AG04450 (cell line): ENCODE measurements around the gene OGG1. TPM values are rescaled to one million over a fixed set of nuclear protein-coding genes. Genes with fewer than 3 reads are reported as not detected.

ENCODE experiments used
- CTCF ChIA-PET: fragments of 300-600, 350-600 bp; formaldehyde crosslinking; extraction: SDS; loops from one replicate; lab custom pipeline; 2022; ENCODE audit warnings: antibody characterized with exemption, inconsistent platforms; lab: Charles Lee
- POLR2A ChIA-PET: fragments of 350-600 bp; formaldehyde crosslinking; extraction: SDS; loops from one replicate; lab custom pipeline; 2021; ENCODE audit warnings: antibody characterized with exemption, inconsistent platforms; lab: Yijun Ruan, JAX
- DNase-seq: peaks from one replicate; pipeline ENCODE4 v3.0.0-alpha.2; 2011; ENCODE audit warnings: low read depth, low spot score
- H3K27ac ChIP-seq: one replicate; pipeline ENCODE4 v1.5.1; 2012; ENCODE audit warnings: low read depth, low read length, control low read depth
- H3K27me3 ChIP-seq: one replicate; pipeline ENCODE4 v1.6.0; 2012; ENCODE audit warnings: low read length; ENCODE audit not compliant: control insufficient read depth, insufficient read depth
- H3K4me3 ChIP-seq: 2 replicates; pipeline ENCODE4 v1.5.1; 2011; ENCODE audit warnings: mild to moderate bottlenecking, low read depth, low read length, control low read depth
- H3K9me3 ChIP-seq: 2 replicates; pipeline ENCODE4 v1.5.1; 2012; ENCODE audit warnings: low read length; ENCODE audit not compliant: control insufficient read depth, insufficient read depth
- CTCF ChIP-seq: IDR thresholded peaks from 2 replicates; pipeline ENCODE4 v1.5.1; 2011; ENCODE audit warnings: low read depth, low read length, control low read depth, inconsistent platforms
- polyA plus RNA-seq: library from polyadenylated mRNA; depleted of rRNA; stranded (reverse); fragments of >200 nt; gene quantifications from 2 replicates; pipeline ENCODE4 v1.2.3, GENCODE V29; 2011

Gene OGG1
- polyA plus RNA-seq, 1 experiment = 23.5 TPM

DNA sequence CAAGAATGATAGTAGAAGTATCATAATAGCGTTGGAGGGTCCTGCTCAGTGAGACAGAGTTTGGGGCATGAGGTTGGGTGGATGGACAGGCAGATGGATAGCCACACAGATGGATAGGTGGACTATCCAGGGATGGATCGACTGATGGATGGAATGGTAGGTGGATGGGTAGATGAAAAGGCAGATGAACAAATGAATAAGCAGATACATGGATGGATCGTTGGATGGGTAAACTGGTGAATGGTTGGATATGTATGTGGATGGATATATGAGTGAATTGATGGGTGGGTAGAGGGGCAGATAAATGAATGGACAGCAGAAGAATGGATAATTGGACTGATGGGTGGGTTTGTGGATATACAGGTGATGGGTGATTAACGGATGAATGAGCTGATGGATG is 36.6 kb upstream of the OGG1 start:
- DNase-seq = no peak
- H3K27ac ChIP-seq = no peak overlapping the region
- CTCF ChIA-PET = no interaction called here
- peaks cover 21% of the 10 kb centered on the region for H3K27me3 ChIP-seq
- no peak overlapping the region for H3K4me3 ChIP-seq
- POLR2A ChIA-PET = interaction anchor here (0.9 kb wide), 1 partner anchor 8 kb away, joined by 3 read pairs; no protein-coding TSS in a partner anchor
- TF ChIP-seq CTCF = no peak
- no peaks in the 10 kb centered on the region for H3K9me3 ChIP-seq

DNA sequence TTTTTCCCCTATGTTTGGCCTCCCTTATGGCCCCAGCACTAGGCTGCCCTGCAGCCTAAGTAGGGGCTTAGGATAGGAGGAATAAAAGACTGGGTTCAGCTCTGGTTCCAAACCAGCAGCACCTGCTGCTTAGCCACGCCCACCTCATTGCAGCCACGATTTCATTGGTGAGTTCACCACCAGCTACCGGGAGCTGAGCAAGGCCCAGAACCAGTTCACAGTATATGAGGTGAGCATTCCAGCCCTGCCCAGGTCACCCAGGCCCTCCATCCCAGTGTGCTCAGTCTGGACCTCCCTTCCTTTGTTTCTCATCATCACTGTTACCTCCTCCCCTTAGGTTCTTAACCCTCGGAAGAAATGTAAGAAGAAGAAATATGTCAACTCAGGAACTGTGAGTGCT is 34.6 kb upstream of the OGG1 start:
- H3K9me3 ChIP-seq = no peaks in the 10 kb centered on the region
- peaks cover 25% of the 10 kb centered on the region for H3K27me3 ChIP-seq
- TF ChIP-seq CTCF = no peak
- no peak overlapping the region for H3K4me3 ChIP-seq
- no peak overlapping the region for H3K27ac ChIP-seq
- POLR2A ChIA-PET = no interaction called here
- CTCF ChIA-PET = interaction anchor here (1.0 to 1.9 kb wide), 8 partner anchors 9 to 231 kb away, joined by 3 to 10 read pairs (median 4); no protein-coding TSS in a partner anchor
- no peak for DNase-seq

DNA sequence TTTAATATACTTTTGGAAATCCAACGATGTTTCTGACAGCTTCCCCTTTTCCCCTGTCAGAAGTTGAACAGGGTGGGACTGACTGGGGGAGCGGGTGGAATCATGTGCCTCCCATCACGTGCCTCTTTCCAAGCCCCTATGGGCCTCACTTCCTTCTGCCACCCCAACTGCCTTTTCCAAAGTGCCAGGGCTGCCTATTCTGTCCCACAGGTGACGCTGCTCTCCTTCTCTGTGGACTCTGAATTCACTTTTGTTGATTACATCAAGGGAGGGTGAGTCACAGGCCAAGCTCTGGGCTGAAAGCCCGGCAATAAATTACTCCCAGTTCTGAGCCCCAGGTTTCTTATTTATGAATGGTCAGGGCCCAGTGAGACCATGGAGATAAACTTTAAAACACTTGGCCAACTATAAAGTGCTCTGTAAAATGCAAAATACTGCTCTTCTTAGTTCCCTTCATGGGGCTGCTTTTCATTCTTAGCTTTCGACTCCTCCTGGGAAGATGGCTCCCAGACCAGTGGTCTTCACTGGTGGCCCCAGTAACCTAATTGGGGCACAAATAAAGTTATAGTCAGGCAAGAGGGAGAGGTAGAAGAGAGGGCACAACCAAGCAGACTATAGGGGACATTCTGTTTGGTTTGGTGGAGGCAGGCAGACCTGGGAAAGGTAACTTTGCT is 33.9 kb upstream of the OGG1 start:
- H3K27me3 ChIP-seq = peaks cover 22% of the 10 kb centered on the region
- peak; percentile 65 for DNase-seq
- H3K4me3 ChIP-seq = no peak overlapping the region
- TF ChIP-seq CTCF = peak; percentile 98
- no peak overlapping the region for H3K27ac ChIP-seq
- no peaks in the 10 kb centered on the region for H3K9me3 ChIP-seq
- ChIA-PET POLR2A (interaction anchor here (1.2 kb wide), 1 partner anchor 34 kb away, joined by 4 read pairs; the partner anchor contains the start of gene OGG1), CTCF (interaction anchor here (0.6 to 1.9 kb wide), 12 partner anchors 8 to 230 kb away, joined by 3 to 10 read pairs (median 3); no protein-coding TSS in a partner anchor)

DNA sequence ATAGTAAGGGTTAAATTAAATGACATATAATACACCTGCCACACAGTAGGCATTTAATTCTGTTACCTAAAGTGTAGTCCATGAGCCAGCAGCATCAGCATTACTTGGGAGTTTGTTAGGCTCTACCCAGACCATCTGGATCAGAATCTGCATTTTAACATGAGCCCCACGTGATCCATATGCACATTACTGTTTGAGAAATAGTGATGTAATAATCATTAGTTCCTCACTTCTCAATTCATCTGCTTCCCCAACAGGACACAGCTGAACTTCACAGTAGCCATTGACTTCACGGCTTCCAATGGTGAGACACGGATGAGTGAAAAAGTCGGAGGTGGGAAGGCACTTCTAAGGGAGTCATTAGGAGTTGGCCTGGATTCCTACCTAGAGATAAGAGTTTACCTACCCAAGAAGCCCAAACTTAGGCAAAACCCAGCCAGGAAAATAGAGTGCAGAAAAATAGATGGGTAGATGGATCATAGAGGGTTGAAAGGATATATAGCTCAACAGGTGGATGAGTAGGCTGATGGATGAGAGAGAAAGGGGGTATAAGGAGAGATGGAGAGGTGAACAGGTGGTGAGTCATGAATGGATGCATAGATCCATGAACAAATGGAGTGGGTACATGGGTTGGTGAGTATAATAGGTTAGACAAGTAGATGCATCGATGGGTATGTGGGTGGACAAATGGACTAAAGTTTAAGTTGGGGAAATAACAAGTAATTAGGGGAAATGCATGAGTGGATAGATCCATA is 32.8 kb upstream of the OGG1 start:
- no peak overlapping the region for H3K27ac ChIP-seq
- TF ChIP-seq CTCF = no peak
- CTCF ChIA-PET = interaction anchor here (1.0 kb wide), 1 partner anchor 11 kb away, joined by 3 read pairs; no protein-coding TSS in a partner anchor
- no peak overlapping the region for H3K4me3 ChIP-seq
- POLR2A ChIA-PET = no interaction called here
- no peak for DNase-seq
- H3K9me3 ChIP-seq = no peaks in the 10 kb centered on the region
- peaks cover 20% of the 10 kb centered on the region for H3K27me3 ChIP-seq

DNA sequence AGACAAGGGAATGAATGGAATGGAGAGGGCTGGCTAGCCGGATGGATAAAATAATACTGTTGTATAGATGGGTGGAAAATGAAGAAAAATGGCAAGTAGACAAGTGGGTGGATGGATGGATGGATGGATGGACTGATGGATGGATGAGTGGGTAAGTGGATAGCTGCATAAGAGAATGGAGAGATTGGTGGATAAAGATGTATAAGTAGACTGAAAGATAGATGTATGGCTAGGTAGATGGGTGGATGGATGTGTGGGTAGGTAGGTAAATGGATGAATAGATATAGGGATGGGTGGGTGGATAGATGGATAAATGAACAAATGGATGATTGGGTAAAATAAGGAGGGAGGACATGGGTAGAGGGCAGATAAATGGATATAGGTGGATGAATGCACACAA is 32.2 kb upstream of the OGG1 start:
- H3K9me3 ChIP-seq = no peaks in the 10 kb centered on the region
- no peak for TF ChIP-seq CTCF
- H3K27me3 ChIP-seq = peaks cover 15% of the 10 kb centered on the region
- no peak overlapping the region for H3K27ac ChIP-seq
- no peak overlapping the region for H3K4me3 ChIP-seq
- POLR2A ChIA-PET = no interaction called here
- CTCF ChIA-PET = no interaction called here
- no peak for DNase-seq
